Lung (tissue), 12 donors: ENCODE measurements around the gene TAF8. TPM values are rescaled to one million over a fixed set of nuclear protein-coding genes. Genes with fewer than 3 reads are reported as not detected.

ENCODE experiments used
- ATAC-seq: fragments of 200-7000 bp; cut with Tn5 transposase; one replicate; pipeline ENCODE4 v1.9.1; 2020; ENCODE audit warnings: moderate number of reproducible peaks; ENCODE audit not compliant: insufficient read depth, low FRiP score
- DNase-seq, 3 donors: peaks; one replicate each; pipeline ENCODE4 v3.0.0-alpha.2; 2013 to 2017
- H3K27ac ChIP-seq, 2 donors: one replicate each; pipeline ENCODE4 v1.5.1; 2013; ENCODE audit warnings: mild to moderate bottlenecking in 2 of 2, moderate library complexity in 2 of 2, control low read depth in 1 of 2, inconsistent platforms in 1 of 2, low read depth in 1 of 2, low read length in 1 of 2
- H3K27me3 ChIP-seq, 3 donors: one replicate each; pipeline ENCODE4 v1.5.1; 2013; ENCODE audit warnings: low read length in 2 of 3; ENCODE audit not compliant: control insufficient read depth in 3 of 3, insufficient read depth in 3 of 3
- H3K36me3 ChIP-seq, 4 donors: one replicate each; pipeline ENCODE4 v1.5.1; 2013; ENCODE audit warnings: low read length in 4 of 4, mild to moderate bottlenecking in 1 of 4, moderate library complexity in 1 of 4; ENCODE audit not compliant: control insufficient read depth in 4 of 4, insufficient read depth in 4 of 4
- H3K4me1 ChIP-seq, 5 donors: one replicate each; pipeline ENCODE4 v1.5.1; 2013; ENCODE audit warnings: low read length in 5 of 5, mild to moderate bottlenecking in 2 of 5, moderate library complexity in 1 of 5; ENCODE audit not compliant: control insufficient read depth in 5 of 5, insufficient read depth in 5 of 5
- H3K4me3 ChIP-seq: one replicate; pipeline ENCODE4 v1.5.1; 2013; ENCODE audit warnings: mild to moderate bottlenecking, control low read depth, moderate library complexity
- H3K9ac ChIP-seq, 2 donors: one replicate each; pipeline ENCODE4 v1.5.1; 2013; ENCODE audit warnings: low read length in 2 of 2, control low read depth in 1 of 2; ENCODE audit not compliant: insufficient read depth in 1 of 2
- H3K9me3 ChIP-seq, 4 donors: one replicate each; pipeline ENCODE4 v1.5.1; 2013; ENCODE audit warnings: low read length in 3 of 4, mild to moderate bottlenecking in 1 of 4, moderate library complexity in 1 of 4; ENCODE audit not compliant: control insufficient read depth in 4 of 4, insufficient read depth in 3 of 4
- WGBS, 2 donors: extraction: QIAGEN DNeasy Blood & Tissue Kit; methylation state at CpG; one replicate each; pipeline ENCODE4 v1.1.7; 2013; 5-methylcytosine and 5-hydroxymethylcytosine counted together
- polyA plus RNA-seq, 2 donors: library from polyadenylated mRNA; stranded (reverse); fragments of 200-250 nt; gene quantifications; one replicate each; pipeline ENCODE4 v1.2.1, GENCODE V29; 2013
- total RNA-seq, 2 donors: library from RNA; depleted of rRNA in 1 of 2; stranded (reverse); fragments of >200 nt in 1 of 2; gene quantifications; one replicate each; pipeline ENCODE4 v1.2.1, GENCODE V29; 2014 to 2021
- TF ChIP-seq, protein P1 (sequence below): IDR thresholded peaks from 2 replicates; pipeline ENCODE4 v1.5.1; 2012; ENCODE audit warnings: mild to moderate bottlenecking; ENCODE audit errors: control extremely low read depth, extremely low read depth
- donor health status: control.
- donor health status: control.
- donor health status: Bipolar disorder and iron deficiency.
- donor health status: healthy.
- donor health status: DM: yes; HTN: yes; CAD: no.

The TAF8 gene
- total and polyA plus RNA-seq, 4 donors: 14.0 to 26.7 (median 17.0) TPM

DNA sequence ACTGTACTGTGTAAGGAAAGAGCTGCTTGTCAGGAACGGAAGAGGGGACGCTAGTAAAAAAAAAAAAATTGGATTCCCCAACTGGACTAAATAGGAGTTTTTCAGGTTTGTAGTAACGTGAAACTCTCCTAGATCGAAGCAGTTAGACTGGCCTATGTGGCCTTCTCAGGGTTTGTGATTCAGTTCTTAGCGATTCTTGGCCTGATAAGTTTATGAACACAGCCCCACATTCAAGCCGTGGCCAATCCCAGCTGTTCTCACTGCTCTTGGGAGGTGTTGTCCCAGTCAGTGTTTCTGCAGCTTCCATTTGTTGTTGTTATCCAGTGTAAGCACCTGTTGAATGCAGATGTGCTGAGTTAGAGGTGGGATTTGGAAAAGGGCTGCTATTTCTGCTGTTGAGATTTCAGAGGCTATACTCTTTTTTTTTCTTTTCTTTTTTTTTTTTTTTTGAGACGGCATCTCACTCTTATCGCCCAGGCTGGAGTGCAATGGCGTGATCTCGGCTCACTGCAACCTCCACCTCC, 29.7 kb downstream of the TAF8 start:
- Histone ChIP-seq H3K27ac (no peak overlapping the region), H3K9ac (no peak overlapping the region), H3K4me3 (no peak overlapping the region), H3K27me3 (no peaks in the 10 kb centered on the region), H3K9me3 (no peaks in the 10 kb centered on the region), H3K4me1 (no peaks in the 10 kb centered on the region), H3K36me3 (peaks cover 3 to 30% (median 14%) of the 10 kb centered on the region in 4 donors)
- TF ChIP-seq, protein P1, sequence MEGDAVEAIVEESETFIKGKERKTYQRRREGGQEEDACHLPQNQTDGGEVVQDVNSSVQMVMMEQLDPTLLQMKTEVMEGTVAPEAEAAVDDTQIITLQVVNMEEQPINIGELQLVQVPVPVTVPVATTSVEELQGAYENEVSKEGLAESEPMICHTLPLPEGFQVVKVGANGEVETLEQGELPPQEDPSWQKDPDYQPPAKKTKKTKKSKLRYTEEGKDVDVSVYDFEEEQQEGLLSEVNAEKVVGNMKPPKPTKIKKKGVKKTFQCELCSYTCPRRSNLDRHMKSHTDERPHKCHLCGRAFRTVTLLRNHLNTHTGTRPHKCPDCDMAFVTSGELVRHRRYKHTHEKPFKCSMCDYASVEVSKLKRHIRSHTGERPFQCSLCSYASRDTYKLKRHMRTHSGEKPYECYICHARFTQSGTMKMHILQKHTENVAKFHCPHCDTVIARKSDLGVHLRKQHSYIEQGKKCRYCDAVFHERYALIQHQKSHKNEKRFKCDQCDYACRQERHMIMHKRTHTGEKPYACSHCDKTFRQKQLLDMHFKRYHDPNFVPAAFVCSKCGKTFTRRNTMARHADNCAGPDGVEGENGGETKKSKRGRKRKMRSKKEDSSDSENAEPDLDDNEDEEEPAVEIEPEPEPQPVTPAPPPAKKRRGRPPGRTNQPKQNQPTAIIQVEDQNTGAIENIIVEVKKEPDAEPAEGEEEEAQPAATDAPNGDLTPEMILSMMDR: no peak
- ATAC-seq (no peak), DNase-seq (no peak)
- WGBS, 2 donors: 94 to 96% methylated on average over 10 of the region's 10 CpGs

DNA sequence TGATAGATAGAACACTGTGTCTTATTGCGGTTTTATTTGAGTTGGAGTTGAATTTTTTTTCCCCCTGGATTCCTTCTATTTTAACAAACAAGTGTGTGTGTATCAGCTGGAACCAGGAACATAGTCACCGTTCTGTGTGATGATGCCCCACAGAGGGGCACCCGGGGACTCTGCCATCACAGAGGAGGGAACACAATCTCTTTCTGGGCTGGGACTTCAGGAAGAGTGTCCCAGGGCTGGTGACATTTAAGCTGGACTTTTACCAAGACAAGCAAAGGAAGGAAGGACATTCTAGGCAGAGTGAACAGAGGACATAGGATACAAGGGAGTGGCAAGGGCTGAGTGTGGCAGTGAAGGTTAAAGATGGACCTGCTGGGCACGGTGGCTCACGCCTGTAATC, 33.2 kb downstream of the TAF8 start:
- no peak overlapping the region for H3K27ac ChIP-seq
- H3K9ac ChIP-seq: no peak overlapping the region
- TF ChIP-seq, protein P1: no peak
- 79 to 97% methylated on average over 5 of the region's 5 CpGs for WGBS, 2 donors
- ATAC-seq (no peak), DNase-seq (no peak)
- no peaks in the 10 kb centered on the region for H3K27me3 ChIP-seq
- H3K4me1 ChIP-seq: peaks cover 0 to 7% (median 5%) of the 10 kb centered on the region in 5 donors
- no peaks in the 10 kb centered on the region for H3K9me3 ChIP-seq
- H3K4me3 ChIP-seq: no peak overlapping the region
- peaks cover 0 to 9% (median 6%) of the 10 kb centered on the region in 4 donors for H3K36me3 ChIP-seq

DNA sequence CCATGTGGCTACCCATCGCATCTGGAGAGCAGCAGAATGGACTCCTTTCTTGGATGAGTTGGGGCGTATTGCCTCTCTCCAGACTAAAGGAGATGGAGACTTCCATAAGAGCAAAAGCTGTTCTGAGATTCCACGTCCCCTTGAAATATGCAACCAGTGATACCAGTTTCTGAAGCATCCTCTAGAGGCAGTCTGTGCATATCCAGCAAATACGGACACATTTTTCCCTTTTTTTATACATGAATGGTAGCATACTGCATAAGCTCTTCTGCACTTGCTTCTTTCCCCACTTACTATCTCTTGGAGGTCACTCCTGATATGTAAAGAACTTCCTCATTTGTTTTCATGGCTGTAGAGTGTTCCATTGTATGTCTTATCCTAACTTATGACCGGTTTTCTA, 34.6 kb downstream of the TAF8 start:
- DNase-seq: no peak
- Histone ChIP-seq H3K9ac (no peak overlapping the region), H3K27me3 (no peaks in the 10 kb centered on the region), H3K4me1 (peaks cover 0 to 7% (median 5%) of the 10 kb centered on the region in 5 donors), H3K9me3 (no peaks in the 10 kb centered on the region), H3K4me3 (no peak overlapping the region), H3K27ac (no peak overlapping the region), H3K36me3 (peaks cover 0 to 4% (median 3%) of the 10 kb centered on the region in 4 donors)
- WGBS, 2 donors: 82 to 89% methylated on average over 5 of the region's 5 CpGs
- ATAC-seq: no peak
- TF ChIP-seq, protein P1: no peak
